Activated T-helper 9 cell treated with anti-CD3 and anti-CD28 coated beads, Interleukin-2, amount 50 U/mL, for 16 hours (primary cell): ENCODE data around the gene SPRYD7.
A peak's percentile ranks its signal among the peaks of the same experiment; 100 is the strongest.
"Not testable (repeated sequence)": the region's sequence is repeated elsewhere in the genome, so short reads cannot be mapped to it uniquely, and the experiment has no call there.

Experiments
- DNase-seq: peaks from one replicate; pipeline ENCODE4 v3.0.0-alpha.2; 2020; ENCODE audit warnings: low read depth

Gene SPRYD7, protein sequence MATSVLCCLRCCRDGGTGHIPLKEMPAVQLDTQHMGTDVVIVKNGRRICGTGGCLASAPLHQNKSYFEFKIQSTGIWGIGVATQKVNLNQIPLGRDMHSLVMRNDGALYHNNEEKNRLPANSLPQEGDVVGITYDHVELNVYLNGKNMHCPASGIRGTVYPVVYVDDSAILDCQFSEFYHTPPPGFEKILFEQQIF

DNA sequence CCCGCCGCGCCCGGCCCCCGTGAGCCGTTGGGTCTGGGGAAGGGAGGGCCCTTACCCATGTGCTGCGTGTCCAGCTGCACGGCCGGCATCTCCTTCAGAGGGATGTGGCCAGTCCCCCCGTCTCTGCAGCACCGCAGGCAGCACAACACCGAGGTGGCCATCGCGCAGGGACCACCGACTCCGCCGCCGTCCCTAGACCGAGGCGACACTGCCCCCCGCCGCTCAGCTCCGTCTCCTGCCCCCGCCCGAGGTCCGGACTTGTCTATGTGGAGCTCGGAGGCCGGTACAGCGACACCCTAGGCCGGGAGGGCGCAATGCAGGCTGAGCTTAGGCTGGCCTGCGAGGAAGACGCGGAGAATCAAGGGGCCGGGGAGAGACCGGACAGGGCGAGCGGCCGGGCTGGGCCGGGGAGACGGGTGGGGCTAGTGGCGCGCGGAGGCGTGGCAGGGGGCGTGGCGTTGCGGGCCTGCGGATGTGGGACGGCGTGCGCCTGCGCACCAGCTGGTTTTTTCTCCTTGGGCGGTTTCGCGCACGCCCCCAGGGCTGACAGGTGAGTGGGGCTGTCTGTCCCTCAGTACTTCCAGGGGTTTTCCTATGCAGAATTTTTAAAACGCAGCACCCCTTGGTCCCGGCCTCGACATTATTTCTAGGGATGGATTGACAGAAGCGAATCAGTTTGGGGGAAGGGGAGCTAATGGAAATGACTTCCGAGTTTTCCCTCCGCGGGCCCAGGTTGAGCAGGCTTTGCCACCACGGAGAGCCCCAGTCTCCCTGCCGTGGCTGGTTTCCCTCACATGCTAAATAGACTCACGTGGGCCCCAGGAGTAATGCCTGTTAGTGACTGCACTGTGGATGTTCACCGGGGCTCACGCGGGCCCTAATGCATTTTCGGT, at the start of gene SPRYD7:
Gene SPRYD7 (minus strand): TSS at position 266 of the 893 bp plus-strand sequence. CDS start 105 bp downstream, at position 161.
- peak; percentile 93 for DNase-seq

DNA sequence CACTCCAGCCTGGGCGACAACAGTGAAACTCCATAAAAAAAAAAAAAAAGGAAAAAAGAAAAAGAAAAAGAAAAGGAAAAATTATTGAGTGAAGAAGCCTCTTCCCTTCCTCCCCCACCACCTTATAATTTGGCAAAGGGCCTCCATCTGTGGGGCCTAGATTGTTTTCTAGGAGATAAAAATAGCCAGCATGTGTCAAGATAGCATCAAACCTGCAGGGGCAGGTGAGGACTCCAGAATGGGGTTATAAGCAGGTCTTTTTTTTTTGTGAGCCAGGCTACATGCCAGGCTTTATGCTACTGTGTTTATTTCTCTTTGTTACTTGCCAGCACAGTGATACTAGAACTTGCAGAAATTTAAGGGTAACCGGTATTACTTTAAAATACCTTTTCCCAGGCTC, 49.0 kb upstream of the SPRYD7 start:
- DNase-seq: no peak

DNA sequence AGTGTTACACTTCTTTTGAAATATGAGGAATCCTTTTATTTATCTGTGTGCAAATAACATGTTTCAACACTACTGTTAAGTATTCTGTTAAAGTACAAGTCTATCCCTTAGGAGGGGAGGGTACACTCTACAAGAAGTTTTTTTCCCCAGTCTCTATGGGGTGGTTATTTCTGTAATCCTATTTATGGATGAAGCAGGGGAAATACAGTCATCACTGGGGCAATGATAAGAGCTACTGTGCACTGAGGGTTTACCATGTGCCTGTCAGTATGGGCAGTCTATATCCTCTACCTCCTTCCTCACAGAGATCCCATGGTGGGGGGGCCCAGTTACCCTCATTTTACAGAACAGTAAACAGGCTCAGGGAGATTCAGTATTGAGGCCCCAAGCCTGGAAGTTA, 44.1 kb upstream of the SPRYD7 start:
- no peak for DNase-seq

DNA sequence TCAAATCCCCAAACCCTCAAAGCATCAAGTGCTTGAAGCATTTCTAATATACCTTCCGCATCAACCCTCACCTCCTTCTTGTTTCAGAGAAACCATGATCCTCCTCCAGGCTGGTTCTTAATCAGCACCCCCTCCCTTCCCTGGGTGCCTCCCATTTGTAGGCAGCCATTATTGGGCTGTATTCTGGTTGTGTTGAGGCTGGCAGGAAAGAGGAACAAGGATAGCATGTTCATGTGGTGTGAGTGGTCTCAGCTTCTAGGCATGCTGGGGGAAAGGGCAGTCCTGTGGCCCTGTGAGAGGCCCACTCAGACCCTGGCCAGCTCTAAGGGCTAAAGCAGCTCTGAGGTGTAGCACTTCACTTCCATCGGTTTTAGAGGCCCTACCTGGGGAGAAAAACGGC, 41.9 kb upstream of the SPRYD7 start:
- no peak for DNase-seq

DNA sequence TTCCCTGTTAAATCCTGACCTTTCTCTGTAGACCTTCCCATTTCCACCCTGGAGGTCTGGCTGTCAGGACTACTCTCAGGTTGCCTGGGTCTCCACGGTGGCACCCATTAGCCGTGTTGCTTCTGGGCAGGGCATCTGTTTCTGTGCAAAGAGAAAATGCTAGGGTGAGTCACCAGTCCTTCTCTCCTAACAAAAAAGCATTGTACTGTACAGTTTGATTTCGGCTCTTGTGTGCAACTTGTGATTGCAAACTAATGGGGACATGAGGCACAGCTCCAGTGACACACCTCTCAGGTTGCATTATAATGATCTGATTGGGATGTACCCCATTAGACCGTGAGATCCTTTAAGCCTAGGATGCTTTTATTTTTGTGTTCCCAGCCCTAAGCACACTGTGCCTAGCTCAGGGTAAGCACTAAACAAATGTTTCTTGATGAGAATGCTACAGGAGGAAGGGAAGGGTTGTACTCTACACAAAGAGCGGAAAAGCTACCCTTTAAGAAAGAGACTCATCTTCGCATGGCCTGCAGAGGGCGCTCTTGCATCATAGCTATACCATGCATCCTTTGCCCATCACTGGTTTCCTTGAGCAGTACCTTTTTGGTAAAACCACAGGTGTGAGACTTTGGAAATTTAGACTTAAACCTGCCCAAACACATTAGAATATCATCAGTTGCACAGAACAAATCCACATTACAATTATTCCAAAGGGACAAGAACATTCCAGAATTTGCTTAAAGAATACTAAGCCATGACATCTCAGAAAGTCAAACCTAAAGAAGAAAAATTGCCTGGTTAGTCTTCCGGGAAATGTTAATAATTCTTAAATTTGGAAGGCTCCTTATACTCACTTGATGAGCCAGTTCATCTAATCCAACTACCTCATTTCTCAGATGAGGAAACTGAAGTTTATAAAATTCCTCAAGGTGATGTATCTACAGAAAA, 40.4 kb upstream of the SPRYD7 start:
- DNase-seq: peak; percentile 64

DNA sequence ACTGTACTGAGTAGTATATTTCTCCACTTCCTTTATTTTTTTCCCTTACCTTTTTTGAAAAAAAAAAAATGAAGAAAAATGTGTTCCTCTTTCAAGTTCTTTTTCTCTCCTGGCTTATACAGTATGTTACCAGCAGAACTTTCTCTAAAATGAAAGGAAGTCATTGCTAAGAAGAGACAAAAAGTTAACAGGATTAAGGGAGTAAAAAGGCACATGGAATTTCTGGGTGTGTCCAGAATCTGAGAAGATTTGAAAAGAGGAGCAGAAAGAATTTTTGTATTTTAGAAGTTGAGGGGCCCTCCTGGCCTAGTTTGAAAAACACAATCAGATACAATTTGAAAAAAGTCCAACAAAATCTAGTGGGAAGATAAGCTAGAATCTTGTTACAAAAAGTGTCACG, 39.7 kb upstream of the SPRYD7 start:
- no peak for DNase-seq

DNA sequence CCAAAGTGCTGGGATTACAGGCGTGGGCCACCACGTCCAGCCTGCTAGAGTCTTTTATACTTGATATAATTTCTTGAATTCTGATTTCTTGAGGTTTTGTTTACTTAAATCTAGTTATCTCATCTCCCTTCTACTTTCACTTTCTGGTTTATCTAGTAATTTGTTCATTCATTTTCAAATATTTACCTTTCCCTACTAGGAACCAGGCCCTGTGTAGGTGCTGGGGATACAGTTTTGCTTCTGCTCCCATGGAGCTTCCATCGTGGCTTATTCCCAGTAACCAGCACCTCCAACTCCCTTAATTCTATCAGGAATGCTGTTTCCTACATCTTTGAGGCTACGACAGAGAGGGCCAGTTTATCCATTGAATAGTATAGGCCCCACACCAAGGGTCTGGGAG, 36.6 kb upstream of the SPRYD7 start:
- no peak for DNase-seq

DNA sequence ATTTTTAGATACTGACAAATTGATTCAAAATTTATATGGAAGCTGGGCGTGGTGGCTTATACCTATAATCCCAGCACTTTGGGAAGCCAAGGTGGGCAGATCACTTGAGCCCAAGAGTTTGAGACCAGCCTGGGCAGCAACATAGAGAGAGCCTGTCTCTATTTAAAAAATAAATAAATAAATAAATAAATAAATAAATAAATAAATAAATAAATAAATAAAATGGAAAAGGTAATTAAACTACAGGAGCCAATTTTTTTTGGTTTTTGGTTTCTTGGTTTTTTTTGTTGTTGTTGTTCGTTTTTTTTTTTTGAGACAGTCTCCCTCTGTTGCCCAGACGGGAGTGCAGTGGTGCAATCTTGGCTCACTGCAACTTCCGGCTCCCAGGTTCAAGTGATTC, 31.3 kb upstream of the SPRYD7 start:
- no peak for DNase-seq

DNA sequence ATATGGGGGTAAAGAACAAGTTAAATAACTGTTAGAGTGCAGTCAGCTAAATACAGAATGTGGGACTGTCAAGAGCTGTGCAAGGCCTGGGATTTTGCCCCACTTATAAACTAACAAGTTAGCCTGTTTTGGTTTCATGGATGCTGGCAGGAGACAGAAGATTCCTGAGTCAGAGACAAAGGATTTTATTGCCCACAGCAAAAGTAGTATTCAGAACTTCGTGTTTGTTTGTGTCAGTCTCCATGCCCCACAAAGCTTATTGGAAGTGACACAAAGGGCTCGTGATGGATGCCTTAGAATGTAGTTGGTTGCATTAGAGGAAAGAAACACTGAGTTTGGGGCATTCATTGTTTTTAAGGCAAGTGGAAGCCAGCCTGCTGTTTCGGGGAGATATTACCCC, 22.2 kb upstream of the SPRYD7 start:
- no peak for DNase-seq

DNA sequence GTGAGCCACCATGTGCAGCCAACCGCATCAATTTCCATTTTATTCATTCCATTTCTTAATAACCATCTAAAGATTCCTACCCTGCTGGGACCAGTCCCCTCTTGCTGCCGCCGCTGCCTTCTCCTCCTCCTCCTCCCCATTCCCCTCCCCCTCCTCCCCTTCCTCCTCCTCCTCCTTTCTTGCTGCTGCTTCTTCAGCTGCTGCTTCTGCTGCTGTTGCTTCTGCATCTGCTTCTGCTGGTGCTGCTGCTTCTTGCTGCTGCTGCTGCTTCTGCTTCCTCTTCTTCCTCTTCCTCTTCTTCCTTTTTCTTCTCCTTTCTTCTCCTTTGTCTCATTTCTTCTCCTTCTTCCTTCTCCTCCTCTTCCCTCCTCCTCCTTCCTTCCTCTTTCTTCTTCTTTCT, 20.0 kb upstream of the SPRYD7 start:
- no peak for DNase-seq

DNA sequence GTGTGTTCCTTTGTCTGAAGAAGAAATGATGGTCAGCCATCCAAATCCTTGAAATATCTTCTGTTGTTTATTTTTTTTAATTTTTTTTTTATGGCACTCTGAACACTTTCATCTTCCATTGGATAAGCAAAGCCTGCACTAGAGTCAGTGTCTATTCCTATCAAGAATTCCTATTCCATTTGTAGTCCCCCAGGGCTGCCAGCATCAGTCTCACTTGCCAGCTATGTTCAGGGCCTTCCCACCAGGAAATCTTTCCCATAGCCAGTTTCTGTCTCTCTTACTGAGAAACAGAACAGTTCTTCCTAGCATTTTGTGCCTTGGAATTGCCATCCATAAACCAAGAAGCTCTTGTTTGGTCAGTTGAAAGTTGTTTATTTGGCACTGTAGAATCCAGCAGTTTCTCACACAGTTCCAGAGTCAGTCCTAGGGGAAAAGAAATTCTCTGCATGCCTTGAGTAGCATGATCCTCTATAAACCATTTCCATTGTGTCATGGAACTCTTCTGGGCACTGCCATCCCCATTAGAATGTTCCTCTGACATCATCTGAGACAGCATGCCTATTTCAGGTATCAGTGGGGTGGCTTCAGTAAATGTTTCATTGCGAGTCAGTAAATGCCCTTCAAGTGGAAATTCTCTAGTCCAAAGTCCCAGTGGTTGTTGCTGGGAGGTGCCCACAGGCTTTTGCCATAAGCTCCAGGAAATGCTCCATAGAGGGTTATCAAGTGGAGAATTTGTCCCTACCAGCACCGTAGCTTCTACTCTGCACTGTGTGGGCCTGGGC, 18.7 kb upstream of the SPRYD7 start:
- DNase-seq: no peak

DNA sequence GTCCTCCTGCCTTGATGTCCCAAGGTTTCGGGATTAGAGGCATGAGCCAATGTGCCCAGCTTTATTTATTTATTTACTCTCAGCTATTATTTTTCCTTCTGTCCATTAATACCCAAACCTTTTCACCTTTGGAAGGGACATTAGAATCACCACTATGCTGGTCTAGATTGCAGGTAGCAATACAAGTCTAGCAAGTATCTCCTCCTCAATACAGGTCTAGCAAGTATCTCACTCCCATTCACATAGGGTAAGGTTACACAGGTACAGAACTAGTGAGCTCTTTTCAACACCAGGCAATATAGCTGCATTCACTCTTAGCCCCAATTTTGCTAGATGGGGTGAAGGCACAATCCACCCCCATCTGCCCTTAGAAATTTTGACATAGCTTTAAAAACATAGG, 17.4 kb upstream of the SPRYD7 start:
- no peak for DNase-seq

DNA sequence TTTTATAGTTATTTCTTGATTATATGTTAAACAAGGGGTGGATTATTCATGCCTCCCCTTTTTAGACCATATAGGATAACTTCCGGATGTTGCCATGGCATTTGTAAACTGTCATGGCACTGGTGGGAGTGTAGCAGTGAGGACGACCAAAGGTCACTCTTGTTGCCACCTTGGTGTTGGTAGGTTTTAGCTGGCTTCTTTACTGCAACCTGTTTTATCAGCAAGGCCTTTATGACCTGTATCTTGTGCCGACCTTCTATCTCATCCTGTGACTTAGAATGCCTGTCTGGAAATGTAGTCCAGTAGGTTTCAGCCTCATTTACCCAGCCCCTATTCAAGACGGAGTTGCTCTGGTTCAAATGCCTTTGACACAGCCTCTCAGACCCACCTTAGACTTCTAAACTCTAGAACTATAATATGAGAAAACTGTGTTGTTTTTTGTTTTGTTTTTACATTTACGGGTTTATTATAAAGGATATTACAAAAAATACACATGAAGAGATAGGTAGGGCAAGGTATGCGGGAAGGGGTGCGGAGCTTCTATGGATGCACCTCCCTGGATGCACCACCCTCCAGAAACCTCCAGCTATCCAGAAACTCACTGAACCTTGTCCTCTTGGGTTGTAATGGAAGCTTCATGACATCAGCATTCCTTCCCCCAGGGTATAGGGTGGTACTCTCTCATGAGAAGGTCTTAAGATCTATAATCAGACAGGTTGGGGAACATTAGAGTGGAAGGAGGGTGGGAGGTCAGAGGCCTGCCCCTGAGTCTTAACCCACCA, 15.8 kb upstream of the SPRYD7 start:
- DNase-seq: no peak

DNA sequence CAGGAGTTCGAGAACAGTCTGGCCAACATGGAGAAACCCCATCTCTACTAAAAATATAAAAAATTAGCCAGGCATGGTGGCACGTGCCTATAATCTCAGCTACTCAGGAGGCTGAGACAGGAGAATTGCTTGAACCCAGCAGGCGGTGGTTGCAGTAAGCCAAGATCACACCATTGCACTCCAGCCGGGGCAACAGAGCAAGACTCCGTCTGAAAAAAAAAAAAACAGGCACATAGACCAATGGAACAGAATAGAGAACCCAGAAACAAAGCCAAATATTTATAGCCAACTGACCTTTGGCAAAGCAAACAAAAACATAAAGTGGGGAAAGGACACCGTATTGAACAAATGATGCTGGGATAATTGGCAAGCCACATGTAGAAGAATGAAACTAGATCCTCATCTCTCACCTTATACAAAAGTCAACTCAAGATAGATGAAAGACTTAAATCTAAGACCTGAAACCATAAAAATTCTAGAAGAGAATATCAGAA, 12.7 kb upstream of the SPRYD7 start:
- DNase-seq: not testable (repeated sequence)

DNA sequence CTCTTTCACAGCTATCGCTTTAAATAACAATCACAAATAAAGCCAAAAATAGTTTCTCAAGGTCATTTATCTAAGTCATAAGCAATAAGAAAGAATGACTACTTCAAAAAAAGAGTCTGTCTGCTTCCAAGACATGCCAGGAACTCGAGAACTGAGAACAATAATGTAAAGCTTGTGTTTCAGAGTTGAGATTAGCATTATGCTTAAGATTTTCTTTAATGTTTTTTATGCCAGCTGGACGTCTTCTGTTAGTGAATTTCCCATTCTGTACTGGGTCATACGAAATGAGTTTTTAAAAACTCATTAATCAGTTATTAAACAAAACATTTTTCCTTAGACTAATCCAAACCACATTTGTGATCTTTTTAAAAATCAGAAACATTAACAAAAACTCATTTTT, 3.2 kb upstream of the SPRYD7 start:
- no peak for DNase-seq

DNA sequence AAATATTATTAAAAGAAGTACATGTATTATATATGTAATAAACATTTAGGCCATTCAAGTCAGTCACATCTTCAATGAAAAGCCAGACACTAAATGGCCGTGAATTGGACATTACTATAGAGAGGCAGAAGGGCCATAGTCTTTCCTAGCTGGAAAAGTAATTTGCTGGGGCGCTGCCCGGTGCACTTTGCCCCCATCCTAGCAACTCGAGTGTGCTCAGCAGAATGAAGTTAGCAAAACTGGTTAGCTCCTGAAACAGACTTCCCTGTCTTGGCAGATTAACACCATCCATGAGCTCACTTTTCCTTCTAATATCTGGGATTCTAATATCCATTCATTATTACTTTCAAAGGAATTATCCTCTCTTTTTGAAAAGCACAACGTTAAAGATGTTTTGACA, 2.8 kb upstream of the SPRYD7 start:
- DNase-seq: no peak

DNA sequence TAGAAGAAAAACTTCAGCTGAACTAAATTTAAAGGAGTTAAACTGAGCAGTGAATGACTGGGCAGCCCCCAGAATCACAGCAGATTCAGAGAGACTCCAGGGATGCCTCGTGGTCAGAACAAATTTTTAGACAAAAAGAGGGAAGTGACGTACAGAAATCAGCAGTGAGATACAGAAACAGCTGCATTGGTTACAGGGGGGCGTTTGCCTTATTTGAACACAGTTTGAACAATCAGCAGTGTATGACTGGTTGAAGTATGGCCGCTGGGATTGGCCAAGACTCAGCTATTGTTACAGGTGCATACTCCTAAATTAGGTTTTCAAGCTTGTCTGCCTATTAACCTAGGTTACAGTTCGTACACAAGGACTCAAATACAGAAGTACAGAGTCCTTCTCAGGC, 2.2 kb upstream of the SPRYD7 start:
- DNase-seq: no peak

DNA sequence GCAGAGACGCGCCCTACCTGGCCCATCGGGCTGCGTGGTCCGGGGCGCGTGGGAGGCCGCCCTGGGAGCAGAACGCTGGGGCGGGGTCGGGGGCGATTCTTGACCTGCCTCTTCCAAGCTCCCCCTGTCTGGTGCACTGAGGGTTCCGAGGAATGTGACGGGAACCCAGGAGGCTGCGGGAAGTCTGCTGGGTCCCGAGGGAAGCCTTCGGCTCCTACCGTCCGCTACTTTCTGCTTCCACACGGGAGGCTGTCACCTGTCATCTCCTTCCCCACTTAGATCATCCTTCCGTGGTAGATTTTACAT, 781 bp upstream of the SPRYD7 start:
- DNase-seq: no peak

DNA sequence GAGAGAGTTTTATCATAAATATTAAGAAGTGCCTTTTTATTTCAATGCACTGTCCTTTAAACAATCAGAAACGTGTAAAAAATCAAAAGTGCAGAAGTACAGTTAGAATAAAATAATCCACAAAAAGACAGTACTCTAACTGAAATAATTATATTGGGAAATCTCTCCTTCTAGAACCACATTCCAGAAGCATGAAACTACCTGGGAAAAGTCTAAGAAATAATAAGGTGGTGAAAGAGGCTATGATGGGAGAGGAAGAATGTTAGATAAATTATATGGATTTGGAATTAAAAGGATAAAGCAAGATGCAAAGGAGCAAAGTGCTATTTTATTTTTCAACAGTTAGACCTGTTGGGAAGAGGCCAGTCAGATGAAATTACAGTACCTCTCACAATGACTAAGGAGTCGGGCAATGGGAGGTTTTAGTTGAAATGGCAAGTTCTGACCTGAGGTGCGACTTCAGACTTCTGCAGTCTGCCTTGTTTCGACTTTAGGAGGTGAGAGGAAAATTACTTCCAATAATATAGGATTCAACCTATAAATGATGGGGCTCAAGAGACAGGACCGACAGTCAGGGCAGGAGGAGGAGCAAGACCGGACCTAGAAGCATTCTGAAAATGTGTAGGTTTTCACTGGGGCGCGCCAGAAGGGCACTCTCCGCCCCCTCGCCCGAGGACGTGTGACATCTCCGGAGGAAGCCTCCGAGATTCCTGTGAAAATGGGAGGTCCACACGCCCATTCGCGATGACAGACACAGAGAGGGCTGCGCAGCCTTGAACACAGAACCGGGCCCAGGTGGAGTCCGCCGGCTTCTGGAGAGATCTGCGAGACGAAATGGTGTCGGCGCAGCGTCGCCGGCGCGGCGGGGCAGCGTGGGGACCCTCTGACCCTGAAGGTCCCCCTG, 717 bp downstream of the SPRYD7 start:
- DNase-seq: peak; percentile 3

DNA sequence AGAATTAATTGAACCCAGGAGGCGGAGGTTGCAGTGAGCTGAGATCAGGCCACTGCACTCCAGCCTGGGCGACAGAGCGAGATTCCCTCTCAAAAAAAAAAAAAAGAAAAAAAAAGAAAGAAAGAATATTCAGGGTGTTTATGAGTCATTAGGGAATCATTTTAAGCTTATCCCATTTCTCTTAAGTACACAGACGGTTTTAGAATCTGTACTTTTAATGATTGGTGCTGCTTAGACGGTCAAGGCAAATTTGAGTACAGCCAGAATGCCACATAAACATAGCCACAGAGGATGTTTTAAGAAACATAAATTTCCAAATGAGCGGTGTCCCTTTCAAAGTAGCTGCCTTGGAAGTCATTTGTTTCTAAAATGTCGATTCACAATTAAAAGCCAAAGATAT, 2.6 kb downstream of the SPRYD7 start:
- DNase-seq: no peak
